Endothelial cell of umbilical vein (primary cell): ENCODE data around the gene ZNF681. TPM values are rescaled to one million over a fixed set of nuclear protein-coding genes. Genes with fewer than 3 reads are reported as not detected.

Source experiments
- BruUV-seq: library from RNA; stranded (reverse); fragments of 400-500 nt; replicated peaks from 2 replicates; lab custom pipeline; 2021; lab: Mats Ljungman, UMichigan
- CTCF ChIA-PET: fragments of 300-600, 350-600 bp; sonication (Branson Sonifier 250); formaldehyde crosslinking; loops from one replicate; lab custom pipeline; 2021; ENCODE audit warnings: antibody characterized with exemption, inconsistent platforms; lab: Charles Lee
- POLR2A ChIA-PET: fragments of 300-600, 350-600 bp; sonication (Branson Sonifier 250); formaldehyde crosslinking; loops from one replicate; lab custom pipeline; 2021; ENCODE audit warnings: antibody characterized with exemption, inconsistent platforms; lab: Charles Lee
- DNase-seq: peaks from one replicate; pipeline ENCODE4 v3.0.0-alpha.2; 2011; ENCODE audit warnings: low read depth, low spot score
- FAIRE-seq: peaks from 2 replicates; lab custom pipeline; 2011; peaks lifted over from hg19 to GRCh38; lab: Jason Lieb, UNC
- H2AFZ ChIP-seq: 2 replicates; pipeline ENCODE4 v1.6.0; 2012; ENCODE audit warnings: low read depth, low read length, control low read depth, inconsistent platforms
- H3K27ac ChIP-seq: 2 replicates; pipeline ENCODE4 v1.5.1; 2011; ENCODE audit warnings: low read depth, mild to moderate bottlenecking, control low read depth, low read length, moderate library complexity; ENCODE audit not compliant: insufficient read depth
- H3K27me3 ChIP-seq, 2 experiments: 2 replicates each; pipeline versions ENCODE4 v1.6.0 to v1.6.1; 2011; ENCODE audit warnings: low read length in 2 of 2, mixed read lengths in 1 of 2; ENCODE audit not compliant: control insufficient read depth in 2 of 2, insufficient read depth in 2 of 2
- H3K36me3 ChIP-seq, 2 experiments: 2 replicates in 1 of 2; 3 replicates in 1 of 2; pipeline ENCODE4 v1.5.1; 2011; ENCODE audit warnings: low read length in 2 of 2, mild to moderate bottlenecking in 1 of 2, moderate library complexity in 1 of 2; ENCODE audit not compliant: control insufficient read depth in 2 of 2, insufficient read depth in 2 of 2; ENCODE audit errors: extremely low read depth in 1 of 2
- H3K4me1 ChIP-seq: 3 replicates; pipeline ENCODE4 v1.5.1; 2011; ENCODE audit warnings: mild to moderate bottlenecking, low read length; ENCODE audit not compliant: control insufficient read depth, insufficient read depth; ENCODE audit errors: extremely low read depth
- H3K4me2 ChIP-seq: 2 replicates; pipeline ENCODE4 v1.6.1; 2011; ENCODE audit warnings: low read length, control low read depth, mixed read lengths; ENCODE audit not compliant: insufficient read depth
- H3K4me3 ChIP-seq, 3 experiments: fragments of 200-600 bp in 1 of 3; sonication (generic), shearing (Covaris generic) in 1 of 3; replicated peaks in 1 of 3; 2 replicates each; pipeline ENCODE4 v1.5.1; 2011 to 2016; ENCODE audit warnings: control low read depth in 3 of 3, low read length in 3 of 3, mild to moderate bottlenecking in 2 of 3, inconsistent platforms in 1 of 3, low read depth in 1 of 3, moderate library complexity in 1 of 3; ENCODE audit not compliant: insufficient read depth in 1 of 3
- H3K79me2 ChIP-seq: 2 replicates; pipeline ENCODE4 v1.6.0; 2012; ENCODE audit warnings: low read length, inconsistent platforms; ENCODE audit not compliant: control insufficient read depth, insufficient read depth
- H3K9ac ChIP-seq: replicated peaks from 2 replicates; pipeline ENCODE3; 2011; ENCODE audit warnings: low read length, control low read depth; ENCODE audit not compliant: insufficient read depth; ENCODE audit errors: extremely low read depth
- H3K9me1 ChIP-seq: replicated peaks from 3 replicates; pipeline ENCODE4 v1.6.0; 2011; ENCODE audit warnings: mild to moderate bottlenecking, low read length; ENCODE audit not compliant: control insufficient read depth, insufficient read depth; ENCODE audit errors: extremely low read depth
- H3K9me3 ChIP-seq: replicated peaks from 2 replicates; pipeline ENCODE4 v1.5.1; 2012; ENCODE audit warnings: low read length, inconsistent platforms; ENCODE audit not compliant: control insufficient read depth, insufficient read depth
- H4K20me1 ChIP-seq: replicated peaks from 2 replicates; pipeline ENCODE3; 2011; ENCODE audit warnings: mild to moderate bottlenecking, low read length; ENCODE audit not compliant: control insufficient read depth, insufficient read depth; ENCODE audit errors: extremely low read depth
- EZH2 ChIP-seq: IDR thresholded peaks from 2 replicates; pipeline ENCODE4 v1.6.1; 2012; ENCODE audit warnings: borderline replicate concordance, low read depth, mild to moderate bottlenecking, moderate library complexity, low read length, inconsistent platforms; ENCODE audit not compliant: severe bottlenecking
- FOS ChIP-seq: IDR thresholded peaks from 2 replicates; pipeline ENCODE4 v1.6.1; 2011; ENCODE audit warnings: mild to moderate bottlenecking, low read length, moderate library complexity, borderline replicate concordance; ENCODE audit not compliant: insufficient read depth
- GATA2 ChIP-seq: IDR thresholded peaks from 2 replicates; pipeline ENCODE4 v1.7.0; 2011; ENCODE audit warnings: low read depth, mild to moderate bottlenecking, moderate library complexity, mixed read lengths, low read length; ENCODE audit not compliant: insufficient read length, insufficient read depth
- JUN ChIP-seq: IDR thresholded peaks from 2 replicates; pipeline ENCODE4 v1.6.1; 2011; ENCODE audit warnings: borderline replicate concordance, low read depth; ENCODE audit not compliant: insufficient read length, insufficient read depth
- MYC ChIP-seq: IDR thresholded peaks from one replicate; pipeline ENCODE4 v1.6.1; 2011; ENCODE audit warnings: mild to moderate bottlenecking, low read depth, low read length
- POLR2A ChIP-seq: IDR thresholded peaks from 2 replicates; pipeline ENCODE4 v1.6.1; 2012; ENCODE audit warnings: low read depth, mild to moderate bottlenecking, control low read depth, low read length
- POLR2AphosphoS5 ChIP-seq: IDR thresholded peaks from 2 replicates; pipeline ENCODE4 v1.6.1; 2012; ENCODE audit warnings: low read depth, mild to moderate bottlenecking, control low read depth, low read length, moderate library complexity; ENCODE audit not compliant: insufficient read depth
- dilution Hi-C: fragments of 300-500 bp; cut with MboI; formaldehyde crosslinking; loops from one replicate; pipeline ENCODE4 v1.15.0; 2019; ENCODE audit warnings: low sequenced_read_pairs; ENCODE audit not compliant: extremely low pct_ligation_motif_present
- intact Hi-C: fragments of 100-400 bp; cut with micrococcal nuclease; formaldehyde crosslinking; loops from one replicate; pipeline ENCODE4 v1.10.0; 2022
- polyA plus RNA-seq, 4 experiments: library from polyadenylated mRNA; depleted of rRNA in 3 of 4; stranded (reverse) in 3 of 4; unstranded in 1 of 4; fragments of >200 nt; gene quantifications; 2 replicates each; pipeline versions ENCODE4 v1.2.1 to v1.2.3, GENCODE V29; 2011 to 2012; ENCODE audit warnings: missing spikeins in 1 of 4
- total RNA-seq: library from RNA; stranded (reverse); gene quantifications from 2 replicates; pipeline ENCODE4 v1.2.3, GENCODE V29; 2021
- TF ChIP-seq, protein P1 (sequence below): IDR thresholded peaks from 2 replicates; pipeline ENCODE4 v1.6.1; 2011; ENCODE audit not compliant: insufficient read depth, insufficient read length
- TF ChIP-seq, protein P2 (sequence below), 2 donors: IDR thresholded peaks; 1 replicate in 1 of 2; 2 replicates in 1 of 2; pipeline ENCODE4 v1.5.1; 2011; ENCODE audit warnings: low read length in 2 of 2, mild to moderate bottlenecking in 2 of 2, moderate library complexity in 2 of 2, control low read depth in 1 of 2, inconsistent platforms in 1 of 2, low read depth in 1 of 2; ENCODE audit not compliant: insufficient read depth in 1 of 2; ENCODE audit errors: extremely low read depth in 1 of 2

ZNF681 gene
- total and polyA plus RNA-seq, 2 donors (not counting 3 experiments of a cell fraction or from before 2014, with no cell fraction given): 0.07 to 1.9 TPM

DNA sequence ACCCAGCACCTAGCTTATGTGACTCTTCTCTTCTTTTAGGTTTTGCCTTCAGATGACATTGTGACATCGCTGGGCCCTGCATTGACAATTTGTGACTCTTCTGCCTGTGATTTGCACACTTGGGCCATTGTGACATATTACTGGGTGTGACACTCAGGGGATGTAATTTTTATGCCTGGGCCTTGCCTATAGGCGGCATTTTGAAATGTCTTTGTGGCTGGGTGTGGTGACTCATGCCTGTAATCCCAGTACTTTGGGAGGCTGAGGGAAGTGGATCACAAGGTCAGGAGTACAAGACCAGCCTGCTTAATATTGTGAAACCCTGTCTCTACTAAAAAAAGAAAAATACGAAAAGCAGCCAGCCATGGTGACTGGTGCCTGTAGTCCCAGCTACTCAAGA lies 28.4 kb upstream of the ZNF681 start:
- no peak overlapping the region for H3K9ac ChIP-seq
- FAIRE-seq: no peak
- no peak overlapping the region for H3K4me3 ChIP-seq
- BruUV-seq: no TSS peak
- ChIA-PET POLR2A (no interaction called here), CTCF (no interaction called here)
- no peaks in the 10 kb centered on the region for H3K27me3 ChIP-seq
- no peaks in the 10 kb centered on the region for H3K79me2 ChIP-seq
- no peaks in the 10 kb centered on the region for H3K36me3 ChIP-seq
- H3K4me2 ChIP-seq: no peak overlapping the region
- DNase-seq: no peak
- dilution Hi-C loops (no loop called here), intact Hi-C loops (no loop called here)
- H3K9me3 ChIP-seq: peaks cover 6% of the 10 kb centered on the region
- H3K9me1 ChIP-seq: no peaks in the 10 kb centered on the region
- no peaks in the 10 kb centered on the region for H4K20me1 ChIP-seq
- TF ChIP-seq GATA2 (no peak), POLR2AphosphoS5 (no peak), MYC (no peak), POLR2A (no peak), EZH2 (no peak), FOS (no peak), JUN (no peak)
- TF ChIP-seq, protein P1, sequence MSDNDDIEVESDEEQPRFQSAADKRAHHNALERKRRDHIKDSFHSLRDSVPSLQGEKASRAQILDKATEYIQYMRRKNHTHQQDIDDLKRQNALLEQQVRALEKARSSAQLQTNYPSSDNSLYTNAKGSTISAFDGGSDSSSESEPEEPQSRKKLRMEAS: no peak
- H2AFZ ChIP-seq: no peak overlapping the region
- no peak overlapping the region for H3K27ac ChIP-seq
- H3K4me1 ChIP-seq: no peaks in the 10 kb centered on the region

DNA sequence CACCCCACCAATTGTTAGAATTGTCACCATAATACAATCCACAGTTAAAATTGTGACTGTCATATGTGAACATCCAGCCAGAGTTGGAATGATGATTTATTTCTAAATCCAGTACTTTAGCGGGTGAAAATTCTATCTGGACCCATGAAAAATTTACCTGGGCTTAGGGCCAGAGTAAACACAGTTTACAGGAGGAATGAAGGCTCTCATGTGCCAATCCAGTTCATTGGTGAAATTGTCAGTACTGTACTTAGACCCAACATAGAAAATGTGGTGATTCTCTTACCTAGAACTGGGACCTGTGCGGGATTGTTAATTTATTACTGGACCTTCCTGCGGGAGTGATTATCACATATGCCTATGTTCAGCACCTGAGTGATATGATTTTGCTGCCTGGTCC lies 27.3 kb upstream of the ZNF681 start:
- H3K4me1 ChIP-seq: no peaks in the 10 kb centered on the region
- no peaks in the 10 kb centered on the region for H3K36me3 ChIP-seq
- H3K27ac ChIP-seq: no peak overlapping the region
- TF ChIP-seq GATA2 (no peak), EZH2 (no peak), MYC (no peak), FOS (no peak), POLR2A (no peak), JUN (no peak), POLR2AphosphoS5 (no peak)
- TF ChIP-seq, protein P1: no peak
- TF ChIP-seq, protein P2, sequence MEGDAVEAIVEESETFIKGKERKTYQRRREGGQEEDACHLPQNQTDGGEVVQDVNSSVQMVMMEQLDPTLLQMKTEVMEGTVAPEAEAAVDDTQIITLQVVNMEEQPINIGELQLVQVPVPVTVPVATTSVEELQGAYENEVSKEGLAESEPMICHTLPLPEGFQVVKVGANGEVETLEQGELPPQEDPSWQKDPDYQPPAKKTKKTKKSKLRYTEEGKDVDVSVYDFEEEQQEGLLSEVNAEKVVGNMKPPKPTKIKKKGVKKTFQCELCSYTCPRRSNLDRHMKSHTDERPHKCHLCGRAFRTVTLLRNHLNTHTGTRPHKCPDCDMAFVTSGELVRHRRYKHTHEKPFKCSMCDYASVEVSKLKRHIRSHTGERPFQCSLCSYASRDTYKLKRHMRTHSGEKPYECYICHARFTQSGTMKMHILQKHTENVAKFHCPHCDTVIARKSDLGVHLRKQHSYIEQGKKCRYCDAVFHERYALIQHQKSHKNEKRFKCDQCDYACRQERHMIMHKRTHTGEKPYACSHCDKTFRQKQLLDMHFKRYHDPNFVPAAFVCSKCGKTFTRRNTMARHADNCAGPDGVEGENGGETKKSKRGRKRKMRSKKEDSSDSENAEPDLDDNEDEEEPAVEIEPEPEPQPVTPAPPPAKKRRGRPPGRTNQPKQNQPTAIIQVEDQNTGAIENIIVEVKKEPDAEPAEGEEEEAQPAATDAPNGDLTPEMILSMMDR (IDR thresholded peaks at IDR 0.05; ENCODE audit: extremely low read depth in 1 of 2, insufficient read depth in 1 of 2, low read depth in 1 of 2, low read length in 2 of 2): no peak
- H4K20me1 ChIP-seq: no peaks in the 10 kb centered on the region
- H2AFZ ChIP-seq: no peak overlapping the region
- peaks cover 6% of the 10 kb centered on the region for H3K9me3 ChIP-seq
- no TSS peak for BruUV-seq
- no peak overlapping the region for H3K4me3 ChIP-seq
- no peaks in the 10 kb centered on the region for H3K27me3 ChIP-seq
- no peaks in the 10 kb centered on the region for H3K9me1 ChIP-seq
- dilution Hi-C loops (no loop called here), intact Hi-C loops (no loop called here)
- DNase-seq (no peak), FAIRE-seq (no peak)
- H3K79me2 ChIP-seq: no peaks in the 10 kb centered on the region
- CTCF ChIA-PET: no interaction called here
- no peak overlapping the region for H3K9ac ChIP-seq
- H3K4me2 ChIP-seq: no peak overlapping the region
- POLR2A ChIA-PET: no interaction called here
